Nephron progenitor cell (in vitro differentiated cells): ENCODE data around the gene HGFAC.

Source experiments
- DNase-seq: peaks from one replicate; pipeline ENCODE4 v3.0.0; 2021
- H3K27ac Mint-ChIP-seq: 2 replicates; pipeline ENCODE4 v1.8.0; 2021; ENCODE audit warnings: mild to moderate bottlenecking, moderate library complexity, mixed read lengths
- H3K27me3 Mint-ChIP-seq: 2 replicates; pipeline ENCODE4 v1.8.0; 2021; ENCODE audit warnings: mild to moderate bottlenecking, low read depth, mixed read lengths; ENCODE audit not compliant: poor library complexity
- H3K36me3 Mint-ChIP-seq: 2 replicates; pipeline ENCODE4 v1.8.0; 2021; ENCODE audit warnings: low read depth, mixed read lengths
- H3K4me1 Mint-ChIP-seq: 2 replicates; pipeline ENCODE4 v1.8.0; 2021; ENCODE audit warnings: mixed read lengths
- H3K4me3 Mint-ChIP-seq: 2 replicates; pipeline ENCODE4 v1.8.0; 2021; ENCODE audit warnings: mild to moderate bottlenecking, moderate library complexity, mixed read lengths
- H3K9me3 Mint-ChIP-seq: 2 replicates; pipeline ENCODE4 v1.8.0; 2021; ENCODE audit warnings: mild to moderate bottlenecking, moderate library complexity, mixed read lengths
- CTCF ChIP-seq: fragments of 200-600 bp; sonication (generic); IDR thresholded peaks from 2 replicates; pipeline ENCODE4 v1.5.0; 2021; ENCODE audit warnings: antibody characterized with exemption

HGFAC gene

DNA sequence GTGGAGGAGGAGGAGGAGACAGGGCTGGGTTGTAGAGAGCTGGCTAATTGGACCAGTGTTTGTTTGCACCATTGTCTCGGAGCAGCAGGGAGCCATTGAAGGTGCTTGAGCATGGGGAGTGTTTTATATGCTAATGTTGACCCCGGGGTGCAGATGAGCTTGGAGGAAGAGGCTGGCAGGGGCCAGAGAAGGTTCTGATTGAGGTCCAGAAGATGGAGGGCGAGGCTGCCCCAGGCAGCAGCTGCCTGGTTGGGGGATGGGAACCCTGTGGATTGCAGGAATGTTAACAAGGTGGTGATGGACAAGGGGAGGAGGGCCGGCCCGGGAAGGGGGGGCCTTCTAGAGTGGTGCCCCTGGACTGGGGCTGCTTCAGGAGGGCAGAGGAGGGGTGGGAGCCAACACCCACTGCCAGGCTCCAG, 39.4 kb downstream of the HGFAC start:
- no peak for TF ChIP-seq CTCF
- Mint-ChIP-seq H3K36me3 (no peaks in the 10 kb centered on the region), H3K4me3 (no peak overlapping the region), H3K27ac (no peak overlapping the region), H3K4me1 (peaks cover 13% of the 10 kb centered on the region), H3K27me3 (peaks cover 18% of the 10 kb centered on the region), H3K9me3 (no peaks in the 10 kb centered on the region)
- DNase-seq, result no peak

GRCh38 chr4:3481783-3482393, 40.1 kb downstream of the HGFAC start:
- TF ChIP-seq CTCF, result no peak
- H3K36me3 Mint-ChIP-seq, result no peaks in the 10 kb centered on the region
- H3K4me1 Mint-ChIP-seq, result peaks cover 13% of the 10 kb centered on the region
- no peak overlapping the region for H3K4me3 Mint-ChIP-seq
- DNase-seq, result no peak
- no peak overlapping the region for H3K27ac Mint-ChIP-seq
- peaks cover 19% of the 10 kb centered on the region for H3K27me3 Mint-ChIP-seq
- H3K9me3 Mint-ChIP-seq, result no peaks in the 10 kb centered on the region

- H3K4me3 Mint-ChIP-seq, result no peak overlapping the region
- TF ChIP-seq CTCF, result no peak
- peaks cover 26% of the 10 kb centered on the region for H3K27me3 Mint-ChIP-seq
- no peaks in the 10 kb centered on the region for H3K36me3 Mint-ChIP-seq
- no peaks in the 10 kb centered on the region for H3K9me3 Mint-ChIP-seq
- H3K27ac Mint-ChIP-seq, result no peak overlapping the region
- H3K4me1 Mint-ChIP-seq, result peaks cover 13% of the 10 kb centered on the region
- no peak for DNase-seq
Measured at GRCh38 chr4:3482707-3483106, 40.9 kb downstream of the HGFAC start.

- DNase-seq, result no peak
Measured at GRCh38 chr4:3483471-3483921, 41.7 kb downstream of the HGFAC start.

DNA sequence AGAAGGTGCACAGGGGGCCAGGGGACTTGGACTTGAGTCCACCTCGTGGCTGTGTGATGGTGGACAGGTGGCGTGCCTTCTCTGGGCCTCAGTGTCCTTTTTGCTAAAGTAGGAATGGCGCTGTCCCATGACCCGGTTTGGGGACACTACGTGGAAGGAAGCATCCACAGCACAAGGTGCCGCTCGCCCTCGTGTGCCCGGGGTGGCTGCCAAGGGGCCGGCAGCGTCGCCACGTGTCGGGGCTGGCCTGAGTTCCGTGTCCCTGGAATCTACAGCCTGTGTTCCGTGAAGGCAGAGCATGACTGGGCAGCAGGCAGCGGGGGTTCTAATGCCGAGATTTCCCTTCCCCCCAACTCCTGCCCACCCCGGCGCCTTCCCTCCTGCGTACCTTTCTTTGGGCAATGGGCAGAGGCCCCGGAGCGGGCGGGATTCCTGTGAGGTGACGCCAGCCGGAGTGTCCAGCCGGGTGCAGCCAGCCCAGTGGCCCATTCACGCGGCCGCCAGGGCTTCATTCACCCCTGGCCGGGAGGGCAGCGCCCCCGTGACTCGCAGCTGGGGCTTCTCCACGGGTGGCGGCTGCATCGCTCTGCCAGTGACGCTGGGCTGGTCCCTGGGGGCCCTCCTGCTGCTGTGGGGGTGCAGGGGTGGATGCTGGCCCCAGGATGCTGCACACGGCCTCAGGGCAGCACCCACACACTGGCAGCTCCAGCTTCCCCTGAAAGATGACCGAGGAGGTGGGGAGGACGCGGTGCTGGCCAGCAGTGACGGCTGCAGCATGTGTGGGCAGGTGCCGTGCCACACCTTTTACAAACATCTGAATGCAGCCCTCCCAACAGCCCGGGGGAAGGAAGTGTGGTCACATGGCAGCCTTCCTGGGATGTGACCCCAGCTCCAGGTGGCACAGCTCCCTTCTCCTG, 42.5 kb downstream of the HGFAC start:
- no peak overlapping the region for H3K4me3 Mint-ChIP-seq
- H3K9me3 Mint-ChIP-seq, result no peaks in the 10 kb centered on the region
- no peaks in the 10 kb centered on the region for H3K36me3 Mint-ChIP-seq
- H3K27me3 Mint-ChIP-seq, result peaks cover 30% of the 10 kb centered on the region
- no peak overlapping the region for H3K27ac Mint-ChIP-seq
- peaks cover 13% of the 10 kb centered on the region for H3K4me1 Mint-ChIP-seq
- no peak for TF ChIP-seq CTCF
- DNase-seq, result no peak

More at GRCh38 chr4:3483471-3483921, 41.7 kb downstream of the HGFAC start:
- Mint-ChIP-seq H3K36me3 (no peaks in the 10 kb centered on the region), H3K27me3 (peaks cover 26% of the 10 kb centered on the region), H3K4me1 (peaks cover 13% of the 10 kb centered on the region), H3K4me3 (no peak overlapping the region), H3K9me3 (no peaks in the 10 kb centered on the region), H3K27ac (no peak overlapping the region)
- no peak for TF ChIP-seq CTCF
